CD4-positive, alpha-beta T cell treated with Interleukin-21 for 1 hour (primary cell): ENCODE measurements around the gene STIM2.
A peak's percentile ranks its signal among the peaks of the same experiment; 100 is the strongest.
"Not testable (repeated sequence)": the region's sequence is repeated elsewhere in the genome, so short reads cannot be mapped to it uniquely, and the experiment has no call there.

Experiments used
- DNase-seq: peaks from one replicate; pipeline ENCODE4 v3.0.0-alpha.2; 2020

The STIM2 gene

DNA sequence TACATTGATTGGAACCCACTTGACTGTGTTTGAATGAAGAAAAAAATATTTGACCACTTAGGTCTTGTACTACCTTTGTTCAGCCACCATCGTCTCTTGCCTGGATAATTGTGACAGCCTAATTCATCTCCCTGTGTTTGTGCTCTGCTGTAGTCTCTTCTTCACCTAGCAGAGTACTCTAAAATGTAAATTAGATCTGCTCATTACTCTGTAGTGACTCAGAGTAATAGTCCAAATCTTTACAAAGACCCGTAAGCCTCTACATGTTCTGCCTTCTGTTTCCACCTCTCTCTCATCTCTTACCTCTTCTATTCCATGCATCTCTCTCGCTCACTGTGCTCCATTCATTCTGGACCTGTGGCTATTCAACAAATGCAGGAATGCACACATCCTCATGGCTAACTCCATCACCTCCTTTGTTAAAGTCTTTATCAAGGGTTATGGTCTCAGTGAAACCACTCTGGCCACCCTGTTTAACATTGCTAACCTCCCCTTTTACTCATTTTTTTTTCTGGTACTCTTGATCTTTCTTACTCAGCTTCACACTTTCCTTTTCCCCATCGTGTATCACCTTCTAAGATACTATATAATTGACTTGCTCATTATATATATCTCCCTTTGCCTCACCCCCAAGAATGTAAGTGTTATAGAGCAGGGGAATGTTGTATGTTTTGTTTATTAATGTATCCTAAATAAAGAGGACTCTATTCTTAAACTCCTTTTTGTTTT, 98.4 kb downstream of the STIM2 start:
- DNase-seq, result no peak

DNA sequence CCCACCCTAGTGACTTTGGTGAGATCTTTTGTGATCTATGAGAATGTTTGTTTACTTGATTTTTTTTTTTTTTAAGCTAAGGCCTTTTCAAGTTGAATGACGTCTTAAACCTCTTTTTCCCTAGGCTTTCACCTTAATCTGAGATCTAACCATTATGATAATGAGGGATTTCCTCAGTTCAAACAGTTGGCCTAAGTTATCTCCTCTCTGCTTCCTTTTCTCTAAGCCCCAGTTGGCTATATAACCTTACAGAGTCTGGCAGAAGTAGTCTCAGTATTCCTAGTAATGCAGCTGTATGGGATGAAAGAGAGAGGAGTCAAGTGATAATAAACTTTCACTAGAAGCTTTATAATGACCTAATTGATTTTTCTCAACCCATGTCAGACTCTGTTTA, 99.0 kb downstream of the STIM2 start:
- peak; percentile 11 for DNase-seq

DNA sequence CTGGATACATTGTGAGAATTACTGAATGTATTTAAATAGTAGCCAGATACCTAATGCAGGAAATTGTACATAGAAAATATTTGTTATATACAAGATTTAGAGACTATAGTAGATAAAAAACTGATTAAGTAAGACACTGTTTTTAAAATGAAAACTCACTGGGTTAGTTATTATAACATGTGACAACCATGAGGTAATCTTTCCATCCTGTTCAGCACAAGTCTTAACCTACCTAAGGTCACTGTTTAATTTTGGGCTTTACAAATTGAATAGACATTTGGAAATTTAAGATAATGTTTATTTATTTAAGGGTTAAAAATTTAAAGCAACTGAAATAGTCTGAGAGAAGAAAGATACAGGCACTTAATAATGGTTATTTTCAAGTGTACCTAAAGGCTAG, 102.1 kb downstream of the STIM2 start:
- DNase-seq, result no peak

DNA sequence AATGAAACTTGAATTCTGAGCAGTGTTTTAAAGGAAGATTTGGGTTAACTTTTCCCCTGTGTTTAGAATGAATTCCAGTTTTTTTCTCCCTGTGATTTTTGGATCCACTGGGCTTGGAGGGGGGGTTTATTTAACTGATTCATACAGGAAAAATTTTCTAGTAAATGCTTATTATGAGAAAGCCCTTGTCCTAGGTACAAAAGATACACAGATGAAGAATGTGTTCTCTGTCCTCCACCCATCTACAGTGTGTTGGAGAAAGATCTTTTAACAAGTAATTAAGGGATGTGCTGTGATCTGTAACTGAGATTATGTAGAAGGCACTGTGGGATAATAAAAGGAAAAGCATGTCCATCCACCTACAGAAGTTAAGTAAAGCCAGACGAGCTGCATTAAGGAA, 103.9 kb downstream of the STIM2 start:
- DNase-seq, result no peak

DNA sequence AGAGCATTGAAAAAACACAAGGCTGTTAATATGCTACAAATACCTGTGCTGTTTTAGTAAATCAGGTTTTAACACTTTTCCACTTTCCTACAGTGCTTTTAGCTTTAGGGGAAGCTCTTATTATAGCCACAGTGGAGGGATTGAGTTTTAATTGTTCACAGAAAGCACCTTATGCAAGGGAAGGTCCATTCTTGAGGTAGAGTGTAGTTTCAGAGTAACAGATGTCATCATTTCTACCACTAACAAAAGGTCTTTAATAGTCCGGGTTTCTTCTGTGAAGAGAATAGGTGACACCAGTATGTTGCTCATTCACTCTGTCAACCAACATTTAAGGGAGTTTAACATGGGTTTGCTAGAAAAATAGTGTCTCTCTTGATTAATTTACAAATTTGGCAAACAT, 104.4 kb downstream of the STIM2 start:
- DNase-seq, result no peak

DNA sequence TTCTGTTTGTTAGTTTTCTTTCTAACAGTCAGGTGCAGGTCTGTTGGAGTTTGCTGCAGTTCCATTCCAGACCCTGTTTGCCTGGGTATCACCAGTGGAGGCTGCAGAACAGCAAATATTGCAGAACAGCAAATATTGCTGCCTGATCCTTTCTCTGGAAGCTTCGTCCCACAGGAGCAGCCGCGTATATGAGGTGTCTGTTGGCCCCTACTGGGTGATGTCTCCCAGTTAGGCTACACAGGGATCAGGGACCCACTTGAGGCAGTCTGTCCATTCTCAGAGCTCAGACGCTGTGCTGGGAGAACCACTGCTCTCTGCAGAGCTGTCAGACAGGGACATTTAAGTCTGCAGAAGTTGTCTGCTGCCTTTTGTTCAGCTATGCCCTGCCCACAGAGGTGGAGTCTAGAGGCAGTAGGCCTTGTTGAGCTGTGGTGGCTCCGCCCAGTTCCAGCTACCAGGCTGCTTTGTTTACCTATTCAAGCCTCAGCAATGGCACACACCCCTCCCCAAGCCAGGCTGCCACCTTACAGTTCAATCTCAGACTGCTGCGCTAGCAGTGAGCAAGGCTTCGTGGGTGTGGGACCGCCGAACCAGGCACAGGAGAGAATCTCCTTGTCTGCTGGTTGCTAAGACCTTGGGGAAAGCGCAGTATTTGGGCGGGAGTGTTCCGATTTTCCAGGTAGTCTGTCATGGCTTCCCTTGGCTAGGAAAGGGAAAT, 115.0 kb downstream of the STIM2 start:
- DNase-seq, result not testable (repeated sequence)

DNA sequence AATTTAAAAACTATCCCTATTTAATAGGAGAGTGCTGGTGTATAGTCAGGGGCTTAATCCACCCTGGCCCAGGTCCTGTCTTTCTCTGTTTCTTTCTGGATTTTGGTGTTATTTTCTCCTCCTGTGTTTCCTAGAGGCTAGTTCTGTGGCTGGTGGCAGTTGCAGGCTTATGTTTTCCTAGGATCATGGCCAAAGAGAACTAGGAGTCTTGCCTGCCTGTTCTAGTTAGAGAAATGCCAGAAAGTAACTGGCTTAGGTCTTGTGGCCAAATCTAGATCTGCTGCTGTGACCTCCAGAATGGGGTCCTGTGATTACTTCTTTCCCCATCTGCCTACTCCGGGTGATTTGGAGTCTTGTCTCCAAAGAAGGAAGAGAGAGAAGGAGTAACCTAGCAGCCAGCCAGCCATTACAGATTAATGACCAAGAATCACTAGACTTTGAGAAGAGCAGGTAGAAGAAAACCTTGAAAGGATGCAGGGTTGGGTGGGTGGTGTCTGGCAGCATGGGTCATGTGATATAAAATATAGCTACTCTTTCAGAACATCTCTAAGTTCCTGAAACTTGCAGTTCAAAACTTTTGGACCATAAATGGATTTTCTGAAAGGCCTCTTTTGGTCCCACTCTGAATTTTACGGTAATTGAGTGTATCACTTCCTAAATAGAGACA, 117.9 kb downstream of the STIM2 start:
- no peak for DNase-seq

DNA sequence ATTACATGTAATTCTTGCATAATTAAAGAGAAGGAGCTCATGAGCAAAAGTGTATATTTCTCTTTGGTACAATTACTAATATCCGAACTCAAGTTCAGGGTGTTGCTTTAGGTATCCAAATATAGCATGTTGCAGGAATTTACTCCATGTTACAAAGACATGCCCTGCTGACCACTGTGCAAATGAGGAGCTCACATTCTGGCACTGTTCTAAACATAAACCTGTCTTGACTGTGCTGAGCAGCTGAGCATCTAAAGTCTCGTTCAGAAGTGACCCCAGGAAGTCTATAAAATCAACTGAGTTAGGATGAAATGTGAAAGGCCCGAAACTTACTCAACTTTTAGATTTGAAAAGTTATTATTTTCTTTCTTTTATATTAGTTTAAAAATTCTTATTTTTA, 124.3 kb downstream of the STIM2 start:
- no peak for DNase-seq

DNA sequence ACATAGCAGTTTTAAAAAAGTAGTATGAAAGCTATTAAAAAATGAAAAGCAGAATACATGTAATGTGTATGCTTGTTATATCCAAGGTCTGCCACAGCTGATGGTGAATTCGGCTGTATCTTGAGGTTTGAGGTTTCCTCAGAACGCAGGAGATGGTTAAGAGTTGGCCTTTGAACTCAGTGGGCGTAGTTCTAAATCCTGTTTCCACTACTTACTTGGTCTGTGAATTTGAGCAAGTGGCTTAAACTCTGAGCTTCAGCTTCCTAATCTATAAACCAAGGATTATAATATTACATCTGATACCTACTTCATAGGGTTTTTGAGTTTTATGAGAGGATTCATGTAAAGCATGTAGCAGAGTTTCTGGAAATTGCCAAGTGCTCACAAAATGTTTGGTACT, 125.2 kb downstream of the STIM2 start:
- peak; percentile 67 for DNase-seq

DNA sequence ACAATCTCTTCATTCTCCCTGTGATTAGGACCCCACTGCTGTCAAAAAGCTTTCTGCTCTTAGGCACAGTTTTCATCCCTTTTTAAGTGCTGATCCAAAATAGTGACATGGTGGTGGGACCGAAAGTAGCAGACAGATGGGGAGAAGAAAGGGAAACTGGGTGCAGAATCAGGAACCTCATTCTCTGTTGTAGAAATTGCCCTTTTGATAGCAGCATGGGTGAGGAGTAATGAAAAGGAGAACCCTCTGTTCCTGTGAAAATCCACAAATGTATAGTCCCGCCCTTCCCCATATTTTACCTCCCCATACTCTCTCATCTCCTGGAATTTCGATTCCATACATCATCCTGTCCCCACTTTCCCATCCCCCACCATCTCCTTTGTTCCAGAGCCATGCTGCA, 126.5 kb downstream of the STIM2 start:
- no peak for DNase-seq

DNA sequence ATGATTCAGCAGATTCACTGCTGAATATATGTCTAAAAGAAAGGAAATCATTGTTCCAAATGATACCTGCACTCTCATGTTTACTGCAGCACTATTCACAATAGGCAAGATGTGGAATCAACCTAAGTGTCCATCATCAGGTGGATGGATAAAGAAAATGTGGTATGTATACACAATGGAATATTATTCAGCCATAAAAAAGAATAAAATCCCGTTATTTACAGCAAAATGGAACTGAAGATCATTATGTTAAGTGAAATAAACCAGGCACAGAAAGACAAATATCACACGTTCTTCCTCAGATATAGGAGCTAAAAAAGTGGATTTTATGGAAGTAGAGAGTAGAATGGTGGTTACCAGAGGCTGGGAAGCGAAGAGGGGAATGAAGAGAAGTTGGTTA, 130.4 kb downstream of the STIM2 start:
- no peak for DNase-seq

DNA sequence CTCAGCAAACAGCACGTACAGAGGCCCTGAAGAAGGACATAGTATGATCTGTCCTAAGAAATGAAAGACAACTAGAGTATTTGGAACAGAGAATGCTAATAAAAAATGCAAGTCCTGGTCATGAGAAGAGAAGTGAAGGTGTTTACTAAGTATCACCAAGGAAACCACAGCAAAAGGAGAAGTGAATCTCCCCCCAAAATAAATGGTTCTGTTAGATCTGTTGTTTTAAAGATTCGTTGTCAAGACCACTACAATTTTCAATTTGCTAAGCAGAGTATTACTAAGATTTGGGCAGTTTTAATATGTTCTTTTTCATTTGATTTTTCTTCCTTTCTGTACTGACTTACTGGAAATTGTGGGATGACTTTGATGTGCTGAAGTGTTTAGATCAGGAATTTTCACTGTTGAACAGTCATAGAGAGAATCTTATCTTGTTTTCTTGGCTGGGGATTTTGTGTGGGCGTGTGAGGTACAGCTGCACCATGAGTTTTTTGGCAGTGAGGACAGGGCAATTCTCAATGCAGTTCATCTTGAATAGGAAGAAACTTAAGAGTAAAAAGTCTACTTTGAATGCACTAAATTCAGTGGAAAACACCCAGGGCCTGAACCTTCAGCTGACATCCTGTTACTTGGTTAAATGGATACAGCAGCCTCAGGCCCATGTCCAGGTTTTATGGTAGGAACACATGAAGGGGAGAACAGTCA, 132.2 kb downstream of the STIM2 start:
- DNase-seq, result peak; percentile 14

DNA sequence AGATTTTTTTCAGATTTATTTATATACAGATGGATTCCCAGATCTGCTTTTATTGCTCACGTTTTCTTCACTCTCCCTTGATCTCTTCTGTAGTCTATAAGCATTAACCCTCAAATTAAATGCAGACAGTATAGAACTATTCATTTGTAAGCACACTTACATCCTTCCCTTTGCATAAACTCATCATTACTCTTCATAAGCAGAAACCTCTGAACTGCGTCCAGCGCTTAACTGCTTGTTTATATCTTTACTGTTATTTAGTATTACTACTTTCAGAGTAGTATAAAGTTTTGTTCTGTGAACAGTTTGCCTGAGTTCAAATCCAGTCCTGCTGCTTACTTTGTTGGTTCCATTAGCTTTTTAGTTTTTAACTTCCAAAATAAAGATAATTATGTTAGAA, 132.9 kb downstream of the STIM2 start:
- no peak for DNase-seq

DNA sequence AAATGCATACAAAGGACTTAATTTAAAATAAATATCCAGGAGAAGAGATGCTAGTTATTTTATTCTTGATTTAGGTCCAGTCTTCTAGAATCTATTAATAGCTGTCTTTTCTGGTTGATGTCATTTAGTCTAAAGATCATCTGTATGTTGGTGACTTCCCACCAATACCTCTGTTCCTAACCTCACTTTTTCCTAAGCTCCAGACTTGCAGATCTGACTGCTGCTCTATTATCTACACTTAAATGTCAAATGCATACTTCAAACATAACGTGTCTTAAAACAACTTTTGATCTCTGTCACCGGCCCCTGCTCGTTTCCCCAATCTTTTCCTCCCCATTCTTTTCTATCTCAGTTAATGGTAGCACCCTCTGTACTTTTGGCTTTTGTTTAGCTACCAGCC, 133.3 kb downstream of the STIM2 start:
- DNase-seq, result no peak

DNA sequence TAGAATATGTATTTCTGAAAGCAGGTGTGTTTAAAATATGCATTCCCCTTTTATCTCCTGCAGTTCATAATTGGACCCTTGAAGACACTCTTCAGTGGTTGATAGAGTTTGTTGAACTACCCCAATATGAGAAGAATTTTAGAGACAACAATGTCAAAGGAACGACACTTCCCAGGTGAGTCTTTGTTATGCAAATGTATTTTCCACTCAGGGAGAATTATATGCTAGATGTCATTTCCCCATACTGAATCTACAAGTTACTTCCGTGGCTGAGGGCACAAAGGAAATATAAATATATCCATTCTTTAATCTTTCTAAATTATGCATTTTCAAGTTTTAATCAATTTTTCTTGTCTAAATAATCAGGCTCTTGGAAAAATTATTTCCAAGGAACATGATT, 134.7 kb downstream of the STIM2 start:
- DNase-seq, result no peak

DNA sequence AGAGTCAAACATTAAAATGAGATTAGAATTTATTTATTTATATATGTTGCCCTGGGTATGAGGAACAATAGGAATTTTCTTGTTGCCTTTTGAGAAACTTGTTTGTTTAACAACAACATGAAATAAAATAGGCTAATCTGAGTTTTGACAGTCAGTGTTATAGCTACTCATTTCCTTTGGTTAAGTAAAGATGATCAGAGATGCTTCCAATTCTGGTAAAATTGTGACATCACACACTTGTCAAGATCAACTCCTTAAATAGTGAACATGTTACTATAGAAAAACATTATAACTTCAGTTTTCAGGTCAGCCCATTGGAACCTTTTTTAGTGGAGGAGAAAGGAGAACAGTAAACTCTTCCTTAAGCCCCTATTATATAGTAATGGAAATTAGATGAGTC, 136.1 kb downstream of the STIM2 start:
- DNase-seq, result no peak

DNA sequence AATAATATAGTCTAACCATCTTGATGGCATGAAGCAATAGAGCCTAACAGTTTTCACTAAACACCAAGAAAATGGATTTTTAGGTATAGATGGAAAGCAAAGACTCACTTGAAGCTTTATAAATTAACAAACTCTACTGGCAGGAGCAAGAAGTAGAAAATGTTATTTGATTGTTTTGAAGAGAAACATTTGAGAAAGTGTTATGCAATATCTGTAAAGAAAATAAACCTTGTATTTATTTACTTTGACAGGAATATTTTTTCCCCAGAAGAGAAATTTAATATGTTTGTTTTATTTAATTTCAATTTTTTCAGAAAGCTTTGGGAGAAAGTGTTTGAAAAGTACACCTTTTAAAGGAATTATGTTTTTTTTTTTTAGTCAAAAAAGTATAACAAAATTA, 139.0 kb downstream of the STIM2 start:
- no peak for DNase-seq

DNA sequence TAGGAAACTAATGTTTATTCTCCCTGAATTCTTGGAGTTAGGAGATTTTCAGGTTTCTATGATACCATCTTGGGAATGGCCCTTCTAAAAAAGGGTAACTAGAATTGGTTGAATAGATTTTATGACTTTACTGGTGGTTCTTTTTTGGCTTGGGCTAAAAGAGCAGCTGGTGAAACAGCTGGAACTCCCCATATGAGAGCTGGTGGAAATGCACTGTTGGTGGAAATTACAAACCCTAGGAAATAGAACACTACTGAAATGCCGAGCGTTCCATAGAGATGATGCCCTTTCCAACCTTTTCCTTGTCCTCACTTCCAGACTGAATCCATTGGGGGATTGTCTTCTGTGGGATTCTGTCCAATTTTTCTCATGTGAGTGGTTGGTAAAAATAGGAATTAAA, 139.5 kb downstream of the STIM2 start:
- DNase-seq, result no peak

DNA sequence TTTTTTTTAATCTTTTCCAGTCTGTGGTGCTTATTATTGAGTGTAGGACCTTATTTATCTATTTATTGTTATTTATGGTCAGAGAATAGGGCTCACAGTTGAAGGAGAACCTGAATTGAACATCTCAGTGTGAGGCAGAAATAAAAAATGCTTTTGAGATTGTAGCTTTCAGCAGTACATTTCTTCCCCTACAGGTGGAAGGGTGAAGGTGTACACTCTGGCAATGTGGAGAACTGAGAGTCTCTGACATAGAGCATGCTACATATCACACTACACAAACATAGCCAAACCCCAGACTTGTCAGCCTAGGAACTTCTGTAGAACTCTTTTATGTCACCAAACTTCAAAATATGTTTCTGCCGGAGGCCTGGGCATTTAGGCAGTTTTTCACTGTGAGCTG, 140.2 kb downstream of the STIM2 start:
- DNase-seq, result peak; percentile 46

DNA sequence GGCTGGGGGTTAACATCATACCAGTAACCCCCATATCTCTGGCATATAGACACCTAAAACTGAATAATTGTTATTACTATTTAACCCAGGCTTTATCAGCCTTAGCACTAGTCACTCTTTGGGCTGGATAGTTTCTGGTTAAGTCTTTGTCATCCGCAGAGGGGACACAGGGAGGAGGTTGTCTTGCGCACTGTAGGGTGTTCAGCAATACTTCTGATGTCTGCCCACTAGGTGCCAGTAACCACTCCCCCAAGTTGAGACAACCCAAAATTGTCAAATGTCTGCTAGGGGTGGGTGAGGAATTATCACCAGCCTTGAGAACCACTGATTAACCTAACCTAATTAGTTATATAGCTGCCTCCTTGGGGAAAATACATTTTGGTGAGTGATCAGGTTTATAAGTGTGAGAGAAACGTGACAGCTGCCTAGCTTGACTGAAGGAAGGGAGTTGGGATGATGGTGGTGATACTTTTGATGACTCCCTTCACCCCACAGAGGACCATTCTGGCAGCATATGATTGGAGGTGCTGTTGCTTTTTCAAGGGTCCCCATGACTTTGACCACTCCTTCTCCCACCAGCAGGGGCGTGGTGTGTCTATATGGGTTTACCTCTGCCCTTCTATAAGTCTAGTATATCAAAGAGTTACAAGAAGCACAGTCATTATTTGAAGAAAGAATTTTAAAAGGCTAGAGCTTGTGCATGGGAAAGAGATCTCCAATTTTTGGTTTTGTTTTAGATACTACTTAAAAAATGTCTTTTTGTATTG, 140.9 kb downstream of the STIM2 start:
- no peak for DNase-seq

DNA sequence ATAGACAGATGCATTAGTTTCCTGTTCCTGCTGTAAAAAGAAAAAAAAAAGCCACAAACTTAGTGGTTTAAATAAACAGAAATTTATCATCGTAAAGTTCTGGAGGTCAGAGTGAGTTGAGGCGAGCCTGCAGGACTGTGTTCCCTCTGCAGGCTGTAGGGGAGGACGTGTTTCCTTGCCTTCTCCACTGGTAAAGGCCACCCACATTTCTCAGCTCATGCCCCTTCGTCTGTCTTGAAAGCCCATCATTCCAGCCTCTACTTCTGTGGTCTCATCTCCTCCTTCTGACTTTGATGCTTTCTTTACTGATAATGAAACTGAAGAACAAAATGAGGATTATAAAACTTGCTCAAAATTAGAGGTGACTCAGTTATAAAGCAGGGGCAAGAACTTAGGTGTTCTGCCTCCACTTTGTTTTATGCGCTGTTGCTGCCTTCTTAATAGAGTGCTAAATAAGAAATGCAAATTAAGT, 143.0 kb downstream of the STIM2 start:
- DNase-seq, result peak; percentile 21

DNA sequence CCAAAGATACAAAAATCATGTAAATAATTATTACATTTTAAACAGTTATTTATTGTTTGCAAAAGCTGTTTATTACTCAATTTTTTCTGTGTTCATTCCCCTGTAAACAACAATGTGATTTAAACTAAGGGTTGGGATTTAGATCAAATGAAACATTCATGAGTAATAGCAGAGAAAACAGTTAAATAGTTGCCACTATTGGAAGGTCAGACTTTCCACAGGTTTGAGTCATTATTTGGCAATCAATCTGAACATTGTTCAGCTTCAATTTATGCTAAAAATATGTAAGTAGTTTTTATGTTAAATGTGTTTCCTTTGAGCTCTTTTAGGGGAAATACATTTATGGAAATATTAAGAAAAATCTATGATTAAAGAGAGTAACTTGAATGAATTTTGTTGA, 144.9 kb downstream of the STIM2 start:
- DNase-seq, result no peak
